OCI-LY3 (cell line): ENCODE results near the gene CRADD.

Experiments
- CTCF ChIP-seq: fragments of 200-600, 300-600 bp; sonication (generic); IDR thresholded peaks from 2 replicates; pipeline ENCODE4 v1.5.1; 2014; ENCODE audit warnings: antibody characterized with exemption, low read length, low read depth
- EZH2phosphoT487 ChIP-seq: fragments of 200-600 bp; shearing (Covaris generic); IDR thresholded peaks from 2 replicates; pipeline ENCODE4 v1.6.1; 2018; ENCODE audit warnings: antibody characterized with exemption, mixed run types, low read depth

- no peak for TF ChIP-seq CTCF
- no peak for TF ChIP-seq EZH2phosphoT487
Measured at GRCh38 chr12:93727195-93727811, 50.1 kb downstream of the CRADD start.
